Omental fat pad (tissue), 4 donors: Measurements from ENCODE around the gene AXDND1. TPM values are rescaled to one million over a fixed set of nuclear protein-coding genes. Genes with fewer than 3 reads are reported as not detected.

ENCODE experiments used
- ATAC-seq: fragments of 150-250 bp; one replicate; pipeline ENCODE4 v1.9.1; 2016; ENCODE audit warnings: mild to moderate bottlenecking, moderate library complexity; ENCODE audit not compliant: low FRiP score
- DNase-seq: peaks from one replicate; pipeline ENCODE4 v3.0.0-alpha.2; 2019; ENCODE audit warnings: low spot score
- CTCF ChIP-seq, 3 donors: fragments of 450-650 bp; IDR thresholded peaks; one replicate each; pipeline ENCODE4 v1.5.1; 2016 to 2017; ENCODE audit warnings: antibody characterized with exemption in 3 of 3, mild to moderate bottlenecking in 3 of 3, moderate library complexity in 2 of 3
- small RNA-seq: library from RNA; depleted of rRNA; stranded (forward); fragments of <200 nt; gene quantifications from one replicate; pipeline ENCODE3, GENCODE V24; 2016
- total RNA-seq, 4 donors: library from RNA; depleted of rRNA; stranded (reverse); fragments of >200 nt; gene quantifications; one replicate each; pipeline ENCODE4 v1.1.0, GENCODE V29; 2016

AXDND1 gene
- total RNA-seq, 4 donors from 2014 or later = 0.25 to 0.28 TPM; not detected in 2

- TF ChIP-seq CTCF (IDR thresholded peaks at IDR 0.05) = no peak
- no peak for DNase-seq
- ATAC-seq = no peak
Observed at GRCh38 chr1:179591253-179591591, 225.5 kb downstream of the AXDND1 start.

GRCh38 chr1:179591592-179592580 is 226.1 kb downstream of the AXDND1 start, which contains the start of gene TDRD5:
Gene TDRD5, plus strand, starts transcription at chr1:179591832. Its CDS starts 784 bp downstream, at chr1:179592616.
- DNase-seq (no peak), ATAC-seq (peak; percentile 69)
- TF ChIP-seq CTCF (IDR thresholded peaks at IDR 0.05) = no peak

GRCh38 chr1:179598631-179599030 is 232.9 kb downstream of the AXDND1 start:
- DNase-seq (no peak), ATAC-seq (no peak)
- TF ChIP-seq CTCF (IDR thresholded peaks at IDR 0.05) = no peak

GRCh38 chr1:179599623-179600249 is 234.0 kb downstream of the AXDND1 start:
- DNase-seq (no peak), ATAC-seq (no peak)
- TF ChIP-seq CTCF (IDR thresholded peaks at IDR 0.05) = no peak

GRCh38 chr1:179601093-179601492 is 235.3 kb downstream of the AXDND1 start:
- ATAC-seq (no peak), DNase-seq (no peak)
- no peak for TF ChIP-seq CTCF (IDR thresholded peaks at IDR 0.05)

Small RNAs within 50 kb of the gene (small RNA-seq; reads per million reads assigned to genes)
- not detected for gene MEF2AP1
- gene RNU5F-2P = not detected

Other genes with a start within 250 kb of the AXDND1 start
- gene ABL2, start 136.3 kb upstream of the AXDND1 start, total RNA-seq = 100 to 1,000 TPM in 1 of 4 donors, 10 to 100 TPM in 3; 19.1 to 128 (median 39.9) TPM
- gene SOAT1, start 72.2 kb upstream of the AXDND1 start, total RNA-seq = 10 to 100 TPM; 20.2 to 46.5 (median 25.3) TPM
- not detected for gene NPHS2, start 210.0 kb downstream of the AXDND1 start, total RNA-seq
- under 1 TPM in 3 of 4 donors, not detected in 1; 0.24 to 0.44 (median 0.37) TPM for gene TDRD5, start 225.9 kb downstream of the AXDND1 start, total RNA-seq